Stimulated activated effector memory CD8-positive, alpha-beta T cell treated with anti-CD3 and anti-CD28 coated beads, Interleukin-12 subunit alpha, Interleukin-12 subunit beta, amount 100 ng/mL, for 72 hours (primary cell): ENCODE results near the gene IFNA6.
A peak's percentile ranks its signal among the peaks of the same experiment; 100 is the strongest.

Experiments
- ATAC-seq: fragments of 150-1000 bp; cut with Tn5 transposase; 2 replicates; pipeline ENCODE4 v1.10.0; 2021
- DNase-seq, 2 donors: peaks; one replicate each; pipeline ENCODE4 v3.0.0; 2021 to 2022; ENCODE audit warnings: low spot score in 2 of 2
- H3K27ac Mint-ChIP-seq: one replicate; pipeline ENCODE4 v1.8.0; 2022; ENCODE audit warnings: mild to moderate bottlenecking, mixed read lengths
- H3K36me3 Mint-ChIP-seq: one replicate; pipeline ENCODE4 v1.8.0; 2022; ENCODE audit warnings: mild to moderate bottlenecking, mixed read lengths
- H3K4me1 Mint-ChIP-seq: one replicate; pipeline ENCODE4 v1.8.0; 2022; ENCODE audit warnings: mixed read lengths
- H3K4me3 Mint-ChIP-seq: one replicate; pipeline ENCODE4 v1.8.0; 2022; ENCODE audit warnings: mild to moderate bottlenecking, mixed read lengths
- H3K9me3 Mint-ChIP-seq: one replicate; pipeline ENCODE4 v1.8.0; 2022; ENCODE audit warnings: mixed read lengths

The IFNA6 gene

DNA sequence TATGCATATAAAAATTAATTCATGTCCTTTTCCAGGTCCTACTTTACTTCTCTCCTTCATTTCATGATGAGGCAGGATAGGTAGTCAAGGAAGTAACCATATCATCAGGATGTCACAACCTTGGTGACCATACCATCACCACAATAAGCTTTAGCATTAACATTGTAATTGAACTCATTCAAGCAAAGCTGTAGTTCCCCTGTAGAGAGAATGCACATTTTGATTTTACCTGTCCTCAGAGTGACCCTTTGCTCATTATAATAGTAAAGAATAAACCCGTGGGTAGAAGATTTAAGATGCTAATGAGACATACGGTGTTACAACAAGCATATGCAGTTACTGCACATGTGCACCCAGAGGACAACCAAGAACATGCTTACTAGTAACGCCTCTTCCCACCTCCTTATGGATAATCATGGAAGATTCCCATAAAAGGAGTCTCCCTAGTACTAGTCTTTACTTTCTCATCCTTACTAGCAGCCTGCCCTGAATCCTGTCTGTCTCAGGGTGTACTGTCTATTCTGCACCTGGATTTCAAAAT lies 2.2 kb downstream of the IFNA6 start:
- H3K4me1 Mint-ChIP-seq = no peaks in the 10 kb centered on the region
- no peak overlapping the region for H3K27ac Mint-ChIP-seq
- ATAC-seq (no peak), DNase-seq (no peak)
- H3K9me3 Mint-ChIP-seq = no peaks in the 10 kb centered on the region
- H3K36me3 Mint-ChIP-seq = no peaks in the 10 kb centered on the region
- H3K4me3 Mint-ChIP-seq = no peak overlapping the region

DNA sequence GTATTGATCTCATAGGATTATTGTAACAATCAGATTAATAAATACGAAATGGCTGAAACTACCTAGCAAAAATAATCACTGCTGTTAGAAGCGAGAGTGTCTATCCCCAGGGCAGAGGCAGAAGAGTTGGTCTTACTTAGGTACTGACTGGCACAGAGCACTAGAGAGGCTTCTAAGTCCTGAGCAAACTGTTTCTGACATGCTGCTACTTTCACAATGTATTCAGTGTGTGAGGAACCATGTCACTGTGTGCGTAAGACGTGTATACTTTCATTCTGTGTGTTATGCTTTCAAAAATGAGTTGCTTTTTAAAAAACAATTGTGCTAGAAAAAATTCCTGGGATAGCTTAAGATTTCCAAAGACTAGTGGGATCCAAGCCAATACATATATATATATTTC lies 10.0 kb downstream of the IFNA6 start:
- no peaks in the 10 kb centered on the region for H3K9me3 Mint-ChIP-seq
- H3K4me1 Mint-ChIP-seq = peaks cover 6% of the 10 kb centered on the region
- H3K36me3 Mint-ChIP-seq = no peaks in the 10 kb centered on the region
- ATAC-seq (no peak), DNase-seq (no peak)
- H3K27ac Mint-ChIP-seq = no peak overlapping the region
- H3K4me3 Mint-ChIP-seq = no peak overlapping the region

DNA sequence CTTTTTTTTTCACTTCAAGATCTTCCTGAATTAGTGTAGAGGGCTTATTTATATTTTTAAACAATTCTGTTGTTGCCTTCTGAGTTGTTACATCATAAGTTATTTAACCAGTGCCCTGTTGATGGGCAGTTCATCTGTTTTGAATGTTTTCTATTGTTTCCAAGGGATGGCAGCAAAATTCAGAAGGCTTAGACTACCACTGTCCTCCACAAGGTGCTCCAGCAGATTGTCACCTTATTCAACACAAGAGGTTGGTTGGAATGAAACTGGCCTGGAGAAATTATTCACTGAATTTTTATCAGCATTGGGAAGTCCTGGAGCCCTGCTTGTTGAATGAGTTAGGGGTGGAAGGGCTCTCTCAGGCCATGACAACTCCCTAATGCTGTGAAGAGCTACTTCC lies 14.2 kb downstream of the IFNA6 start:
- peaks cover 14% of the 10 kb centered on the region for H3K36me3 Mint-ChIP-seq
- DNase-seq (no peak), ATAC-seq (no peak)
- peaks cover 30% of the 10 kb centered on the region for H3K4me1 Mint-ChIP-seq
- H3K9me3 Mint-ChIP-seq = no peaks in the 10 kb centered on the region
- H3K4me3 Mint-ChIP-seq = peak overlapping the region; percentile 83
- H3K27ac Mint-ChIP-seq = peak overlapping the region; percentile 90

DNA sequence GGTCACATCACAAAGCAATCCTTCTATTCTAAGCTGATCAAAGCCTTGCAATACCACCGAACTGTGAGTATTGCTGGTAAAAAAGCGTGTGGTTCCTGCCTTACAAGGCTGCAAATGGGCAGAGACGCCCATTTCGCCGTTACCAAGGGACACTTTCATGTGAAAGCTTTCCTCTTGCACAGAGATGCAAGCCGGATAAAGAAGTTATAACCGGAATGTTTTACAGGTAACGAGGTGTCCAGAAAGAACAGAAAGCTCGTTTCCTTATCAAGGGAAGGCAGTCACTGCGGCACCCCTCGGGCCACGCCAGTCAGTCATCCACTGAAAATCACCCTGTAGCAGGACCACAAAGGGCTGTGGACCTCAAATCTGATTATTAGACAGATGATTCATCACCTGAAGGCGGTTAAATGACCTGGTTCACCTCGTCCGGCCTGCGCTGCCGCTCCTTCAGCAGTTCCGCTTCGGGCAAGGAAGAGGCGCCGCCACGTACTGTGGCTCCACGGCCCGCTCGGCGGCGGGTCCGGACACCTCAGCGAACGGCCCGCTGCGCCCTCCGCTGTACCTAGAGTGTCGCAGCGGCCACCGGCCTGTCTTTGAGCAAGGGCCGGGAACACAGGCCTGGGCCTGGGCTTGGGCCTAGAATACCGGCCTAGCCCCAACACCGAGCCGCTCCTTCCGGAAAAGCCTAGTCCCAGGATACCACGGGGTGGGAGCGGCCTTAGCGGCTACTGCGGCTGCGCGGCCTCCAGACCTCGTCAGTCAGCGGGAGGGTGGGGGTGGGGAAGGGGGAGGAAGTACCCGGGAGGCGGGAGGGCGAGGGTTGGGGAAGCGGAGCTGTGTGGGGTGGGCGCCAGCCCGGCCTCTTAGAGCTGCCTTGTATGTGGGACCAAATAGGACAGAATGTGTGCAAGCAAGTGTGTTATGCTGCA lies 15.7 kb downstream of the IFNA6 start, which contains the start of gene KLHL9:
Gene KLHL9, minus strand, starts transcription at position 704 of the 932 bp plus-strand sequence. Its CDS starts 545 bp downstream, at position 159.
- DNase-seq (peak; percentile 72 to 92), ATAC-seq (peak; percentile 90)
- peaks cover 29% of the 10 kb centered on the region for H3K36me3 Mint-ChIP-seq
- no peaks in the 10 kb centered on the region for H3K9me3 Mint-ChIP-seq
- H3K4me1 Mint-ChIP-seq = peaks cover 41% of the 10 kb centered on the region
- H3K27ac Mint-ChIP-seq = peak within 1 kb of the TSS; percentile 90
- peak within 1 kb of the TSS; percentile 83 for H3K4me3 Mint-ChIP-seq

DNA sequence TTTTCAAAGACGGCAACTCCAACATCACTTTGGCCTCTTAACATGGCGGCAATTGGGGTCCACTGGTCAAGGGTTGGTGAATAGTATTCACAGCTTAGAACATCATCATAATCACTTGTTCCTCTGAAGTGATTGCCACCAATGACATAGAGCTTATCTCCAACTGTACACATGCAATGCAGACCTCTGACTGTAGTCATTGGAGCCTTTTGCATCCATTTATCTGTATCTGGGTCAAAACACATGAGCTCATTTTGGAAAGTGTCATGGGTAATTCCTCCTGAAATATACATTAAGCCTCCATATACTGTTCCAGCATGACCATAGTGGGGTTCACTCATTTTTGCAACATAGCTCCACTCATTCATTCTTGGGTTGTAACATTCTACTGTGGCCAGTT lies 17.5 kb downstream of the IFNA6 start:
- no peak overlapping the region for H3K27ac Mint-ChIP-seq
- DNase-seq (no peak), ATAC-seq (no peak)

DNA sequence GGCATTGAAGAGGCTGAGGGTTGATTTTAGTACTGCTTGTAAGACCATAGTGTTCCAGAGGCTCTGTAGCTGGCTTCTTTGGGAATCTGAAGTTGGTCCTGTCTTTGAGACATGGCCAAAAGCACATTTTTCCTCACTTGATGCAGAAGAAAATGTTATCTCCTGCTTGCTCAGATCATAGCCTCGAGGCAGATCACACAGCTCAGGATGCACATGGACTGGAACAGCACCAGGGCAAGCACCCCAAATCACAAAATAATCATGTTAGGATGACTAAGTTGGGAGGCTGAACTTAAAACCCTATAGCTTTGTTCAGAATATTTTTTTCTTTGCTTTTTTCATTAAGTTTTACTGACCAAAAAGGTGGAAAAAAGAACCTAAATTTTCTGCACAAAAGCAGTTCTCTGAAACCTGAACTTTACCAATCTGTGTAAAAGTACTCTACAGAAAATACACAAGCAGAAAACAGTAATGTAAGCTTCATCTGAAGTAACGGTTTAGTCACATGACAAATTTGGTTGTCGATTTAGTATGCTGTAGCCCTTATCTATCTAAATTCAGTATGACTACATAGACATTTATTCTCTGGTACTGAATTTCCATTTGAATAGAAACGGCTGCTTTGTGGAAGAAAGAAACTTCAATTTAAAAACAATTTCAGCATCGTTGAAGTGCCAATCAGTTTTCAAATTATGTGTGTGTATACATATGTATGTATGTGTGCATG lies 18.8 kb downstream of the IFNA6 start:
- H3K36me3 Mint-ChIP-seq = peaks cover 48% of the 10 kb centered on the region
- H3K9me3 Mint-ChIP-seq = no peaks in the 10 kb centered on the region
- H3K4me1 Mint-ChIP-seq = peaks cover 55% of the 10 kb centered on the region
- ATAC-seq (no peak), DNase-seq (no peak)
- H3K4me3 Mint-ChIP-seq = peak overlapping the region; percentile 83
- no peak overlapping the region for H3K27ac Mint-ChIP-seq

More for the DNA sequence above, 17.5 kb downstream of the IFNA6 start:
- Mint-ChIP-seq H3K36me3 (peaks cover 46% of the 10 kb centered on the region), H3K4me3 (peak overlapping the region; percentile 83), H3K9me3 (no peaks in the 10 kb centered on the region), H3K4me1 (peaks cover 45% of the 10 kb centered on the region)

DNA sequence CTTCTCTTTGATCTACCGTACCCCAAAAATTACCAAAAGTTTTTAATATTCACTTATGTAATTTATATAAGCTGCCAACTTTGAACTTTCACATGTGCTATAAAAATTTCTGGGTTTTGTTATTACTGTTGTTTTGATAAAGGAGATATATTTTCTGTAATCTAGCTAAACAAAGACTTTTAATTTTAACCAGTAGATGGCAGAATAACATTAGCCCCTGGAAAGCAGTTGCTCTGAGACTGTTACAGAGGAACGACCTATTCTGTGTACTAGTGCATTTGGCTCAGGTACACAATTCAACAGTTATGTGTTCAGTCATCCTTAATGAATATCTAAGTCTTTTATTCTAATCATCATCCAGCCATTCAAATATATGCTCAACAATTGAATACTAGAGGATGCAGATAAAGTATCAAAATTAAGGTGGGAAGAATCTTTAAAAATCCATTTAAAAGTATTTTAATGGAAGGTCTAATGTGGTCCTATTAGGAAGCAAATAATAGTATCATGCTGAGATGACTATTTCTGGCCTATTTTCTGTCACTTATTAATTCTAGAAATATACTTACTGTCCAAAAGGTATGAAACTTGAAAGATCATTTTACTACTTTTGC lies 24.1 kb downstream of the IFNA6 start:
- ATAC-seq (peak; percentile 82), DNase-seq (no peak)
- Mint-ChIP-seq H3K4me1 (peaks cover 46% of the 10 kb centered on the region), H3K9me3 (no peaks in the 10 kb centered on the region), H3K27ac (peak overlapping the region; percentile 8), H3K4me3 (no peak overlapping the region), H3K36me3 (peaks cover 85% of the 10 kb centered on the region)

DNA sequence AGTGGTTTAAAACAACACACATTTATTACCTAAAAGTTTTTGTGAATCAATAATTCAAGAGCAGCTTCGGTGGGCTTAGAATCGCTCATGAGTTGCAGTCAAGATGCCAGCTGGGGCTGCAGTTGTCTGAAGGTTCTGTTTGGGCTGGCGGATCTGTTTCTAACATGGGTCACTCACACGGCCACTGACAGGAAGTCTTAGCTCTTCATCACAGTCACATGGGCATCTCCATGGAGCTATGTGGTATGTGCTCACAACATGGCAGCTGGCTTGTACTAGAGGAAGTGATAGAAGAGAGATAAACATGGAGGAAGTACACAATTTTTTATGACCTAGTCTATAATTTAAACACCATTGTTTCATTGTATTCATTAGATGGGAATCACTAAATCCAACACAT lies 26.6 kb downstream of the IFNA6 start:
- Mint-ChIP-seq H3K36me3 (peaks cover 74% of the 10 kb centered on the region), H3K4me1 (peaks cover 35% of the 10 kb centered on the region), H3K27ac (peak overlapping the region; percentile 43), H3K4me3 (no peak overlapping the region), H3K9me3 (no peaks in the 10 kb centered on the region)
- ATAC-seq (no peak), DNase-seq (no peak)

DNA sequence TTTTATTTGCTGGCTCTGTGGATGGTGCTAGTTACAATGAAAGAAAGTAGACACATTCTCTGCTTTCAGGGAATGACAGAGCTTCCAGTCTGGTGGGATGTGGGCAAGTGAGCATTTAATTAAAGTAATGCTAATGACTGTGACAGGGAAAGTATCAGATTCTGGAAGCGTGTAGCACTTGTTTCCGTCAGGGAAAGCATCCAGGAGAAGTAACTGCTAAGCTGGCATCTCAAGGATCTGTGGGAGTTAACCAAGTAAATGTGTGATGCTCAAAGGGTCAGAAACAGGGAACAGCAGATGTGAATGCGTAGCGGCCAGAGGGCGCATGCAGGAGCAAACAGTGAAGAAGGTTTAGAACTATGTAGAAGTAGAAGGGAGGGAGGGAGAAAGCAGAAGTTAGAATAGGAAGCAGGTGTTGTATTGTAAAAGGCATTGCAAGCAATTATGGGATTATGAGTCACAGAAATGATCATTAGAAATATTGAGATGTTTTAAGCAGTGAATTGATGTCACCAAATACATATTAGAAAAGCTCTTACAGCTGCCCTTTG lies 27.7 kb downstream of the IFNA6 start:
- H3K4me3 Mint-ChIP-seq = no peak overlapping the region
- peaks cover 29% of the 10 kb centered on the region for H3K4me1 Mint-ChIP-seq
- ATAC-seq (no peak), DNase-seq (no peak)
- peaks cover 64% of the 10 kb centered on the region for H3K36me3 Mint-ChIP-seq
- H3K27ac Mint-ChIP-seq = no peak overlapping the region
- H3K9me3 Mint-ChIP-seq = no peaks in the 10 kb centered on the region

DNA sequence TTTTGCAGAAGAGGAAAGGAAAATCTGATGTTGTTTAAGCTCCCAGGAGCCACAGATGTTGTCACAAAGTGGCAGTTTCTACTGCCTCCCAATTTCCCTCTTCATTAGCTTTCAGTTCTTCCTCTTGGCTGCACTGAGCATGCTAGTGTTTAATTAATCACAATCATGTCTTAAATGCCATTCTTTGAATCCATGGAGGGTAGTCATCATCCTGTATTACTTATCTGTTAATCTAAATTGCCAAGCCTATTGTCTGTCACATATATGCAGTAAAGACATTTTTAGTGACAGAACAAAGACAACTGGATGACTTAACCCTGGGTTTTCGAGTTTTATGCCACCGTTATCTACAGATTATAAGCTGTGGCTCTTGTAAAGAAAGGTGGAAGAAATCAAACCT lies 30.2 kb downstream of the IFNA6 start:
- DNase-seq (no peak), ATAC-seq (no peak)
- Mint-ChIP-seq H3K27ac (no peak overlapping the region), H3K9me3 (no peaks in the 10 kb centered on the region), H3K36me3 (peaks cover 51% of the 10 kb centered on the region), H3K4me1 (peaks cover 16% of the 10 kb centered on the region), H3K4me3 (no peak overlapping the region)

DNA sequence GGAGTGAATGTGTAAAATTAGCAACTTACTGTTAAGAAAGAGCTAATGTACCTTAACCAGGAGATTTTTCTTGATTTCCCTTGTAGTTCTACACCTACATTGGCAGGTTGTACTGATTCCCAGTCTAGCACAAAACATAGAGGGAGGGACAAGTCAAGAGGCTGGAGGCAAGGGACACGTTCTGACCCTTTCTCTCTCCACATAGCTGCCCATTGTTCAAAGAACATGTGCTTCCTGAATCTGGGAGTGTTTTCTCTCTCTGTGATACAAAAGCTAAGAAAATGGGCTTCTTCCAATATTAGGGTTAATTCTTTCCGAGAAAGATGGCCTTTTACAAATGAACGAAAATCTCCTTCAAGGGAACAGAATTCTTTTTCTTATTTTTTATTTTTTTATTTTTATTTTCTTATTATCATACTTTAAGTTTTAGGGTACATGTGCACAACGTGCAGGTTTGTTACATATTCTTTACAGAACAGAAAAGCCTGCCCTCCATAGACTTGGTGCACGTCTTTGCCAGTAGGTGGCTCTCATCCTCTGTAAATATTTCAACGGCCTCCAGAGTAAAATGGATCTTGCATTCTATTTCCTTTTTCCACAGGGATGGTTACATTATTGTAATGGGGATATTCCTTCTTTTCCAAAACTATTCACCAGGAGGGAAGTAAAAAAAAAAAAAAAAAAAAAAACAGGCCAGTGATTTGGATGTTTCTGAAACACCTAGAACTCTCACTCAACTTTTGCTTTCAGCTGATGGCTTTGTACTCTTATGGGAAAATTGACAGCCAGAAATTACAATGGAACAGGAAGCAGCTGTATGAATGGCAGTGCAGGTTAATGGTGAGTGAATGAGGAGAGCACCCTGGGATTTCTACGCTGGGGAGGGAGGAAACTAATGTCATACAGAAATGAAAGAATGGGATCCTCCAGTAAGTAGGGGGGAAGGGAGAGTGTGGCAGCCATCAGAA lies 32.4 kb downstream of the IFNA6 start:
- H3K27ac Mint-ChIP-seq = no peak overlapping the region

DNA sequence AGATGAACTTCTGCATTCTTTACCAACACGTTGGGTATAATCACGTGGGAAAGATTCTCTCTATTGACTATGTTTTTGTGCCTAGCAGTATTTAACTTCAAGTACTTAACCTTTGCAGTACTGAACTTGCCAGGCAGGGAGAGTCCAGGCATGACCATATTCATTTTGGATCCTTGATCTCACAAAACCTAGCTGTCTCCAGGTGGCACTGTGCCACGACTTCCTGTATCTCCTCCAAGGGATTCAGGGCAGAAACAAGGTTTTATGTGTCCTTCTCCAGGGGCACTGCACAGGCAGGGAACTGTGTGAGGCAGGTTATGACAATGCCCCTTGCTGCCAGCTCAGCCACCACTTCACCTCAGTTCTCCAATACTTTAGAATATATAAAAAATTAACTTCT lies 33.8 kb downstream of the IFNA6 start:
- ATAC-seq = no peak
- Mint-ChIP-seq H3K9me3 (no peaks in the 10 kb centered on the region), H3K36me3 (peaks cover 16% of the 10 kb centered on the region), H3K4me3 (no peak overlapping the region), H3K4me1 (no peaks in the 10 kb centered on the region), H3K27ac (no peak overlapping the region)
- no peak for DNase-seq

More for the DNA sequence above, 32.4 kb downstream of the IFNA6 start:
- Mint-ChIP-seq H3K4me3 (no peak overlapping the region), H3K9me3 (no peaks in the 10 kb centered on the region), H3K4me1 (peaks cover 8% of the 10 kb centered on the region), H3K36me3 (peaks cover 30% of the 10 kb centered on the region)
- DNase-seq = no peak
- ATAC-seq = peak; percentile 50

DNA sequence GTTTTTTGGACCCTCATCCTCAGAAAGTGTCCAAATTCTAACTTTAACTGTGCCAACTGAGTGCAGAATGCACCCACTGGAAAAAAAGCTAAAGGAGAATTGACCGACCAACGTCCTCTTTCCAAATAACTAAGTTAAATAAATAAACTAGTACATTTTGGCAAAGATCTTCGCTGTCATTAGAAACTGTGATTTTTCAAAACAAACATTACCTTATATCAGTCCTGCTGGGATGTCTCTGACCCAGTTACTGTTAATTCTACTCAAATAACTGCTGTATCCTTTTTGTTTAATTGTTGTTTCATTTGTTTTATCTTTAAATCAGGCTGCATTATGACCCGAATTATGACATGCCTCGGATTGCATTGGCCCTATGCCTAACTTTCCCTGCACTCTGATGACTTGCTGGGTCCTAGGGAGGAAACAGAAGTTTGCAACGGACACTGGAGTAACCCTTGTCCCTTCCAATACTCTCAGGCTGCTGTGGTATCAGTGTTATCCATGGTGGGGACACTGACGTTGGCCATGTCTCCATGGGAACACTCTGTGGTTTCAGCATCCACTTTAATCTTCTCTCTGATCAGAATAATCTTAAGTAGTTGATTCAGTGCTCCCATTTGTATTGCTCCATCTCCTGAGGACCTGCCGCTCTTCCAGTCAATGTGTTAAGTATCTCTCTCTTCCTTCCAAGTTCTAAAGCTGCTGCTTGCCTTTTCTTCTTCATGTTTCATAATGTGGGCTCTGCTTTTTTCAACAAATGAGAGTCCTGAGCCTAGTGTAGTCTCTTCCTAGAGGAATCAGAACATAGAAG lies 34.5 kb downstream of the IFNA6 start:
- Mint-ChIP-seq H3K4me1 (no peaks in the 10 kb centered on the region), H3K4me3 (no peak overlapping the region), H3K9me3 (no peaks in the 10 kb centered on the region), H3K36me3 (peaks cover 10% of the 10 kb centered on the region), H3K27ac (no peak overlapping the region)
- ATAC-seq (no peak), DNase-seq (no peak)
